GM21515 (cell line): ENCODE results near the gene RNF220.

ENCODE experiments used
- ATAC-seq: cut with Tn5 transposase; IDR thresholded peaks from one replicate; pipeline ENCODE4 v1.9.1; 2021; ENCODE audit not compliant: unreplicated experiment

Gene RNF220

GRCh38 chr1:44672961-44673674, 268.1 kb downstream of the RNF220 start:
- no peak for ATAC-seq

- ATAC-seq, result peak; percentile 8
Observed at GRCh38 chr1:44673675-44674112, 268.6 kb downstream of the RNF220 start.

- ATAC-seq, result peak; percentile 87
Observed at GRCh38 chr1:44674113-44675000, 269.3 kb downstream of the RNF220 start, which contains the start of the genes ARMH1 and TMEM53. TSS of gene ARMH1 (plus strand) at chr1:44674714. CDS start at chr1:44689698, 14,984 bp downstream. TSS of gene TMEM53 (minus strand) at chr1:44674481. CDS start at chr1:44674391, 90 bp downstream.

- no peak for ATAC-seq
Observed at GRCh38 chr1:44675186-44675585, 270.1 kb downstream of the RNF220 start.

GRCh38 chr1:44676484-44677200, 271.6 kb downstream of the RNF220 start:
- ATAC-seq, result no peak

GRCh38 chr1:44677201-44677766, 272.2 kb downstream of the RNF220 start:
- ATAC-seq, result no peak

- ATAC-seq, result no peak
Observed at GRCh38 chr1:44678120-44678519, 273.1 kb downstream of the RNF220 start.

- ATAC-seq, result no peak
Observed at GRCh38 chr1:44678626-44679025, 273.6 kb downstream of the RNF220 start.

GRCh38 chr1:44679468-44679867, 274.4 kb downstream of the RNF220 start:
- ATAC-seq, result no peak

- no peak for ATAC-seq
Observed at GRCh38 chr1:44681905-44682882, 277.1 kb downstream of the RNF220 start.

- ATAC-seq, result no peak
Observed at GRCh38 chr1:44682883-44683265, 277.8 kb downstream of the RNF220 start.

GRCh38 chr1:44684525-44684924, 279.5 kb downstream of the RNF220 start:
- ATAC-seq, result peak; percentile 67

GRCh38 chr1:44685218-44685617, 280.2 kb downstream of the RNF220 start:
- no peak for ATAC-seq

- ATAC-seq, result no peak
Observed at GRCh38 chr1:44685881-44686280, 280.8 kb downstream of the RNF220 start.

- ATAC-seq, result no peak
Observed at GRCh38 chr1:44688760-44689446, 283.8 kb downstream of the RNF220 start.

- no peak for ATAC-seq
Observed at GRCh38 chr1:44689447-44689765, 284.4 kb downstream of the RNF220 start.

- no peak for ATAC-seq
Observed at GRCh38 chr1:44693159-44693558, 288.1 kb downstream of the RNF220 start.

- no peak for ATAC-seq
Observed at GRCh38 chr1:44693900-44694299, 288.8 kb downstream of the RNF220 start.

- ATAC-seq, result no peak
Observed at GRCh38 chr1:44694863-44695478, 289.9 kb downstream of the RNF220 start.
